Measurements from ENCODE around the gene RAB7A.

The RAB7A gene

GRCh38 chr3:128807186-128807830 is 81.3 kb downstream of the RAB7A start:
- no peak for TF ChIP-seq FOXM1 (IDR thresholded peaks at IDR 0.05; ENCODE audit: borderline replicate concordance, low read depth)
- no peak for TF ChIP-seq YY1 (IDR thresholded peaks at IDR 0.05; ENCODE audit: low read depth)
- TF ChIP-seq CREB1 (IDR thresholded peaks at IDR 0.05; ENCODE audit: low read depth): no peak
- TF ChIP-seq TCF12 (IDR thresholded peaks at IDR 0.05; ENCODE audit: low read depth): no peak
- TF ChIP-seq EP300 (IDR thresholded peaks at IDR 0.05; ENCODE audit: borderline replicate concordance): no peak
- TF ChIP-seq EGR1 (IDR thresholded peaks at IDR 0.05): no peak
- TF ChIP-seq TEAD4 (IDR thresholded peaks at IDR 0.05): no peak

- no peak for TF ChIP-seq TEAD4 (IDR thresholded peaks at IDR 0.05)
- no peak for TF ChIP-seq EP300 (IDR thresholded peaks at IDR 0.05; ENCODE audit: borderline replicate concordance)
- no peak for TF ChIP-seq CREB1 (IDR thresholded peaks at IDR 0.05; ENCODE audit: low read depth)
- no peak for TF ChIP-seq YY1 (IDR thresholded peaks at IDR 0.05; ENCODE audit: low read depth)
- TF ChIP-seq MAX (IDR thresholded peaks at IDR 0.05): no peak
- no peak for TF ChIP-seq USF1 (IDR thresholded peaks at IDR 0.05)
- TF ChIP-seq RAD21 (IDR thresholded peaks at IDR 0.05; ENCODE audit: low read depth): no peak
- no peak for TF ChIP-seq TAF1 (IDR thresholded peaks at IDR 0.05; ENCODE audit: low read depth)
- TF ChIP-seq NFIC (IDR thresholded peaks at IDR 0.05): no peak
- TF ChIP-seq REST (IDR thresholded peaks at IDR 0.05; ENCODE audit: low read depth): no peak
- no peak for TF ChIP-seq FOXM1 (IDR thresholded peaks at IDR 0.05; ENCODE audit: borderline replicate concordance, low read depth)
- TF ChIP-seq EGR1 (IDR thresholded peaks at IDR 0.05): no peak
- TF ChIP-seq CEBPB (IDR thresholded peaks at IDR 0.05): no peak
- no peak for TF ChIP-seq TCF12 (IDR thresholded peaks at IDR 0.05; ENCODE audit: low read depth)
- TF ChIP-seq ZBTB7A (IDR thresholded peaks at IDR 0.05; ENCODE audit: low read depth): no peak
These were observed 82.7 kb downstream of the RAB7A start for GRCh38 chr3:128808672-128809071.

GRCh38 chr3:128813097-128813496 is 87.1 kb downstream of the RAB7A start:
- no peak for TF ChIP-seq USF1 (IDR thresholded peaks at IDR 0.05)
- TF ChIP-seq TAF1 (IDR thresholded peaks at IDR 0.05; ENCODE audit: low read depth): no peak

- TF ChIP-seq NFIC (IDR thresholded peaks at IDR 0.05) (no peak), YY1 (IDR thresholded peaks at IDR 0.05; ENCODE audit: low read depth) (no peak), MAX (IDR thresholded peaks at IDR 0.05) (no peak), CREB1 (IDR thresholded peaks at IDR 0.05; ENCODE audit: low read depth) (no peak), FOXM1 (IDR thresholded peaks at IDR 0.05; ENCODE audit: borderline replicate concordance, low read depth) (no peak), ZBTB7A (IDR thresholded peaks at IDR 0.05; ENCODE audit: low read depth) (no peak), TCF12 (IDR thresholded peaks at IDR 0.05; ENCODE audit: low read depth) (no peak), CEBPB (IDR thresholded peaks at IDR 0.05) (no peak), EP300 (IDR thresholded peaks at IDR 0.05; ENCODE audit: borderline replicate concordance) (no peak), EGR1 (IDR thresholded peaks at IDR 0.05) (no peak), RAD21 (IDR thresholded peaks at IDR 0.05; ENCODE audit: low read depth) (no peak), USF1 (IDR thresholded peaks at IDR 0.05) (no peak), TEAD4 (IDR thresholded peaks at IDR 0.05) (no peak), REST (IDR thresholded peaks at IDR 0.05; ENCODE audit: low read depth) (no peak)
These were observed 88.1 kb downstream of the RAB7A start for GRCh38 chr3:128814060-128814459.

GRCh38 chr3:128814519-128815317 is 88.7 kb downstream of the RAB7A start:
- TF ChIP-seq RAD21 (IDR thresholded peaks at IDR 0.05; ENCODE audit: low read depth): no peak
- no peak for TF ChIP-seq ZBTB7A (IDR thresholded peaks at IDR 0.05; ENCODE audit: low read depth)
- TF ChIP-seq CREB1 (IDR thresholded peaks at IDR 0.05; ENCODE audit: low read depth): no peak
- TF ChIP-seq EGR1 (IDR thresholded peaks at IDR 0.05): no peak
- no peak for TF ChIP-seq NFIC (IDR thresholded peaks at IDR 0.05)
- TF ChIP-seq REST (IDR thresholded peaks at IDR 0.05; ENCODE audit: low read depth): no peak
- no peak for TF ChIP-seq YY1 (IDR thresholded peaks at IDR 0.05; ENCODE audit: low read depth)
- TF ChIP-seq MAX (IDR thresholded peaks at IDR 0.05): no peak
- no peak for TF ChIP-seq TCF12 (IDR thresholded peaks at IDR 0.05; ENCODE audit: low read depth)
- no peak for TF ChIP-seq EP300 (IDR thresholded peaks at IDR 0.05; ENCODE audit: borderline replicate concordance)
- no peak for TF ChIP-seq TAF1 (IDR thresholded peaks at IDR 0.05; ENCODE audit: low read depth)
- no peak for TF ChIP-seq USF1 (IDR thresholded peaks at IDR 0.05)
- TF ChIP-seq CEBPB (IDR thresholded peaks at IDR 0.05): no peak
- TF ChIP-seq FOXM1 (IDR thresholded peaks at IDR 0.05; ENCODE audit: borderline replicate concordance, low read depth): no peak
- TF ChIP-seq TEAD4 (IDR thresholded peaks at IDR 0.05): no peak
